Measurements from ENCODE around the gene PRR22.
"Not testable (repeated sequence)": the region's sequence is repeated elsewhere in the genome, so short reads cannot be mapped to it uniquely, and the experiment has no call there.

PRR22 gene

DNA sequence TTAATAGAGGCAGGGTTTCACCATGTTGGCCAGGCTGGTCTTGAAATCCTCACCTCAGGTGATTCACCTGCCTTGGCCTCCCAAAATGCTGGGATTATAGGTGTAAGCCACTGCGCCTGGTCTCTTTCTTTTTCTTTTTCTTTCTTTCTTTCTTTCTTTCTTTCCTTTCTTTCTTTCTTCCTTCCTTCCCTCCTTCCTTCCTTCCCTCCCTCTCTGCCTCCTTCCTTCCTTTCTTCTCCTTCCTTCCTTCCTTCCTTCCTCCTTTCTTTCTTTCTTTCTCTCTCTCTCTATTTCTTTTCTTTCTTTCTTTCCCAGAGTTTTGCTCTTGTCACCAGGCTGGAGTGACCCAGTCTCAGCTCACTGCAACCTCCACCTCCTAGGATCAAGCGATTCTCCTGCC, 51.4 kb downstream of the PRR22 start:
- CTCF ChIA-PET, DNase-seq, H3K9me3 Mint-ChIP-seq, H3K4me1 Mint-ChIP-seq, H3K36me3 Mint-ChIP-seq, H3K27ac Mint-ChIP-seq, H3K4me3 Mint-ChIP-seq: not testable (repeated sequence)
- H3K27me3 Mint-ChIP-seq = peaks cover 22% of the 10 kb centered on the region
